IPS-20b (cell line): ENCODE results near the gene ABHD2.
A peak's percentile ranks its signal among the peaks of the same experiment; 100 is the strongest.
"Not testable (repeated sequence)": the region's sequence is repeated elsewhere in the genome, so short reads cannot be mapped to it uniquely, and the experiment has no call there.

ENCODE experiments used
- H3K27ac ChIP-seq: one replicate; pipeline ENCODE4 v1.5.1; 2013; ENCODE audit warnings: low read length
- H3K27me3 ChIP-seq: 2 replicates; pipeline ENCODE4 v1.6.1; 2013; ENCODE audit warnings: mild to moderate bottlenecking, low read length, inconsistent platforms; ENCODE audit not compliant: insufficient read depth
- H3K36me3 ChIP-seq: 2 replicates; pipeline ENCODE4 v1.6.1; 2013; ENCODE audit warnings: low read depth, mild to moderate bottlenecking, inconsistent platforms, low read length, moderate library complexity; ENCODE audit not compliant: insufficient read depth
- H3K4me1 ChIP-seq: 2 replicates; pipeline ENCODE4 v1.6.1; 2013; ENCODE audit warnings: mild to moderate bottlenecking, control low read depth, inconsistent platforms, low read length, moderate library complexity; ENCODE audit not compliant: insufficient read depth
- H3K4me3 ChIP-seq: 2 replicates; pipeline ENCODE4 v1.5.1; 2013; ENCODE audit warnings: mild to moderate bottlenecking, low read length, inconsistent platforms
- H3K9ac ChIP-seq: 2 replicates; pipeline ENCODE4 v1.6.1; 2013; ENCODE audit warnings: low read depth, mild to moderate bottlenecking, inconsistent platforms, low read length, moderate library complexity
- H3K9me3 ChIP-seq: 2 replicates; pipeline ENCODE4 v1.6.1; 2013; ENCODE audit warnings: mild to moderate bottlenecking, low read depth, low read length, inconsistent platforms; ENCODE audit not compliant: insufficient read depth

The ABHD2 gene

GRCh38 chr15:89239883-89240810 lies 151.9 kb downstream of the ABHD2 start:
- H3K4me1 ChIP-seq, H3K9me3 ChIP-seq, H3K36me3 ChIP-seq, H3K27ac ChIP-seq, H3K9ac ChIP-seq, H3K4me3 ChIP-seq: not testable (repeated sequence)
- peaks cover 10% of the 10 kb centered on the region for H3K27me3 ChIP-seq

GRCh38 chr15:89243046-89243690 lies 154.9 kb downstream of the ABHD2 start:
- Histone ChIP-seq H3K9ac (peak overlapping the region; percentile 76; the same call in 1 of the 2 replicates), H3K4me3 (peak overlapping the region; percentile 94)

GRCh38 chr15:89243691-89244573 lies 155.7 kb downstream of the ABHD2 start, which contains the start of gene FANCI:
TSS of gene FANCI (plus strand) at chr15:89243979. CDS start at chr15:89247648, 3,669 bp downstream.
- Histone ChIP-seq H3K27me3 (peaks cover 10% of the 10 kb centered on the region), H3K4me3 (peak within 1 kb of the TSS; percentile 94), H3K36me3 (peaks cover 30% of the 10 kb centered on the region), H3K27ac (no peak within 1 kb of the TSS), H3K4me1 (no peaks in the 10 kb centered on the region), H3K9ac (peak within 1 kb of the TSS; percentile 76), H3K9me3 (no peaks in the 10 kb centered on the region)

More at GRCh38 chr15:89243046-89243690, 154.9 kb downstream of the ABHD2 start:
- H3K4me1 ChIP-seq: no peaks in the 10 kb centered on the region
- H3K9me3 ChIP-seq: no peaks in the 10 kb centered on the region
- H3K36me3 ChIP-seq: peaks cover 22% of the 10 kb centered on the region
- H3K27ac ChIP-seq: no peak overlapping the region
- H3K27me3 ChIP-seq: peaks cover 10% of the 10 kb centered on the region

- Histone ChIP-seq H3K4me1 (no peaks in the 10 kb centered on the region), H3K9ac (peak overlapping the region; percentile 76), H3K27me3 (peaks cover 10% of the 10 kb centered on the region), H3K27ac (no peak overlapping the region), H3K4me3 (peak overlapping the region; percentile 94), H3K36me3 (peaks cover 36% of the 10 kb centered on the region), H3K9me3 (no peaks in the 10 kb centered on the region)
These were observed 156.3 kb downstream of the ABHD2 start for GRCh38 chr15:89244574-89244903.

- Histone ChIP-seq H3K27me3 (peaks cover 4% of the 10 kb centered on the region), H3K27ac (no peak overlapping the region), H3K9me3 (peaks cover 4% of the 10 kb centered on the region; the same call in 1 of the 2 replicates), H3K4me3 (no peak overlapping the region), H3K9ac (no peak overlapping the region), H3K36me3 (peaks cover 62% of the 10 kb centered on the region), H3K4me1 (no peaks in the 10 kb centered on the region)
These were observed 159.2 kb downstream of the ABHD2 start for GRCh38 chr15:89247446-89247845.

GRCh38 chr15:89248584-89248983 lies 160.3 kb downstream of the ABHD2 start:
- H3K27me3 ChIP-seq: no peaks in the 10 kb centered on the region
- no peak overlapping the region for H3K9ac ChIP-seq
- H3K9me3 ChIP-seq: peaks cover 4% of the 10 kb centered on the region; the same call in 1 of the 2 replicates
- H3K4me1 ChIP-seq: no peaks in the 10 kb centered on the region
- H3K36me3 ChIP-seq: peaks cover 67% of the 10 kb centered on the region
- H3K27ac ChIP-seq: no peak overlapping the region
- no peak overlapping the region for H3K4me3 ChIP-seq

GRCh38 chr15:89250142-89250541 lies 161.9 kb downstream of the ABHD2 start:
- not testable (repeated sequence) for H3K27ac ChIP-seq, H3K4me1 ChIP-seq, H3K9me3 ChIP-seq, H3K27me3 ChIP-seq, H3K9ac ChIP-seq, H3K4me3 ChIP-seq
- H3K36me3 ChIP-seq: peaks cover 78% of the 10 kb centered on the region
